ENCODE measurements around the gene NCCRP1. TPM values are rescaled to one million over a fixed set of nuclear protein-coding genes. Genes with fewer than 3 reads are reported as not detected.
"Not testable (repeated sequence)": the region's sequence is repeated elsewhere in the genome, so short reads cannot be mapped to it uniquely, and the experiment has no call there.

Gene NCCRP1
- total and polyA plus RNA-seq, 10 of the 15 experiments (the other 5 are each of a cell fraction or from before 2014, with no cell fraction given) = not detected

- TF ChIP-seq EED (IDR thresholded peaks at IDR 0.05; ENCODE audit: low read depth) (no peak), TAF1 (IDR thresholded peaks at IDR 0.05; ENCODE audit: borderline replicate concordance, low read depth, low read length) (no peak), EP300 (IDR thresholded peaks at IDR 0.05; ENCODE audit: borderline replicate concordance in 1 of 2, control insufficient read depth in 1 of 2, low read depth in 2 of 2, low read length in 2 of 2) (no peak), ZNF384 (IDR thresholded peaks at IDR 0.05; ENCODE audit: borderline replicate concordance, low read depth, low read length) (no peak), JUNB (IDR thresholded peaks at IDR 0.05) (no peak), ZNF274 (IDR thresholded peaks at IDR 0.05; ENCODE audit: insufficient read depth, insufficient read length) (no peak), HDAC2 (IDR thresholded peaks at IDR 0.05) (no peak), FOXM1 (IDR thresholded peaks at IDR 0.05; ENCODE audit: low read depth, low read length) (no peak), RAD51 (IDR thresholded peaks at IDR 0.05) (no peak)
These were observed 43.7 kb downstream of the NCCRP1 start (continued) for GRCh38 chr19:39240421-39240820.

- in situ Hi-C loops (cut with MboI); POLR2A ChIA-PET; H2AFZ ChIP-seq (ENCODE audit: control insufficient read depth, low read depth, low read length); H3K27ac ChIP-seq (ENCODE audit: control insufficient read depth, insufficient read depth); CTCF ChIA-PET; H3K36me3 ChIP-seq (ENCODE audit: control insufficient read depth in 2 of 2, insufficient read depth in 2 of 2, low read length in 1 of 2); H3K9ac ChIP-seq (ENCODE audit: control insufficient read depth, insufficient read depth, low read length); FAIRE-seq; intact Hi-C loops (cut with micrococcal nuclease; ENCODE audit: unreplicated experiment); H3K79me2 ChIP-seq (ENCODE audit: control insufficient read depth, insufficient read depth, low read length); DNase-seq (ENCODE audit: low read depth, low spot score); BruUV-seq (replicated peaks); H3K4me2 ChIP-seq (ENCODE audit: control insufficient read depth, insufficient read depth); ATAC-seq; H3K4me3 ChIP-seq; H3K4me1 ChIP-seq (ENCODE audit: control insufficient read depth, insufficient read depth, low read length); H3K27me3 ChIP-seq (replicated peaks in 1 of 2; ENCODE audit: control insufficient read depth in 2 of 2, insufficient read depth in 2 of 2, low read length in 1 of 2); H4K20me1 ChIP-seq (ENCODE audit: control insufficient read depth, insufficient read depth); H3K9me3 ChIP-seq (replicated peaks; ENCODE audit: control insufficient read depth, insufficient read depth, low read length); SMC1A ChIA-PET (ENCODE audit: uncharacterized antibody, unreplicated experiment); RAD21 ChIA-PET (ENCODE audit: unreplicated experiment): not testable (repeated sequence)
- WGBS (ENCODE audit: insufficient coverage, insufficient replicate concordance, low lambda C conversion rate, missing lambda C conversion rate) = 41% methylated on average over 11 of the region's 13 CpGs
These were observed 47.0 kb downstream of the NCCRP1 start for GRCh38 chr19:39243741-39244140.

GRCh38 chr19:39244410-39245100 lies 47.8 kb downstream of the NCCRP1 start, which contains the start of gene IFNL3:
IFNL3 (minus strand) TSS chr19:39245006; CDS start chr19:39244967, 39 bp downstream.
- H3K79me2 ChIP-seq (ENCODE audit: control insufficient read depth, insufficient read depth, low read length); H4K20me1 ChIP-seq (ENCODE audit: control insufficient read depth, insufficient read depth); SMC1A ChIA-PET (ENCODE audit: uncharacterized antibody, unreplicated experiment); in situ Hi-C loops (cut with MboI); POLR2A ChIA-PET; RAD21 ChIA-PET (ENCODE audit: unreplicated experiment); H3K27me3 ChIP-seq (replicated peaks in 1 of 2; ENCODE audit: control insufficient read depth in 2 of 2, insufficient read depth in 2 of 2, low read length in 1 of 2); BruUV-seq (replicated peaks); H3K4me1 ChIP-seq (ENCODE audit: control insufficient read depth, insufficient read depth, low read length); H2AFZ ChIP-seq (ENCODE audit: control insufficient read depth, low read depth, low read length); CTCF ChIA-PET; DNase-seq (ENCODE audit: low read depth, low spot score); ATAC-seq; H3K9ac ChIP-seq (ENCODE audit: control insufficient read depth, insufficient read depth, low read length); H3K4me2 ChIP-seq (ENCODE audit: control insufficient read depth, insufficient read depth); H3K36me3 ChIP-seq (ENCODE audit: control insufficient read depth in 2 of 2, insufficient read depth in 2 of 2, low read length in 1 of 2); H3K27ac ChIP-seq (ENCODE audit: control insufficient read depth, insufficient read depth); intact Hi-C loops (cut with micrococcal nuclease; ENCODE audit: unreplicated experiment); FAIRE-seq; H3K9me3 ChIP-seq (replicated peaks; ENCODE audit: control insufficient read depth, insufficient read depth, low read length); H3K4me3 ChIP-seq: not testable (repeated sequence)
- WGBS (ENCODE audit: insufficient coverage, insufficient replicate concordance, low lambda C conversion rate, missing lambda C conversion rate) = 81% methylated on average over 12 of the region's 12 CpGs

GRCh38 chr19:39245166-39245565 lies 48.4 kb downstream of the NCCRP1 start:
- H3K79me2 ChIP-seq (ENCODE audit: control insufficient read depth, insufficient read depth, low read length); DNase-seq (ENCODE audit: low read depth, low spot score); H2AFZ ChIP-seq (ENCODE audit: control insufficient read depth, low read depth, low read length); intact Hi-C loops (cut with micrococcal nuclease; ENCODE audit: unreplicated experiment); H3K9ac ChIP-seq (ENCODE audit: control insufficient read depth, insufficient read depth, low read length); H3K4me3 ChIP-seq; POLR2A ChIA-PET; H3K9me3 ChIP-seq (replicated peaks; ENCODE audit: control insufficient read depth, insufficient read depth, low read length); RAD21 ChIA-PET (ENCODE audit: unreplicated experiment); H4K20me1 ChIP-seq (ENCODE audit: control insufficient read depth, insufficient read depth); H3K27me3 ChIP-seq (replicated peaks in 1 of 2; ENCODE audit: control insufficient read depth in 2 of 2, insufficient read depth in 2 of 2, low read length in 1 of 2); SMC1A ChIA-PET (ENCODE audit: uncharacterized antibody, unreplicated experiment); H3K4me2 ChIP-seq (ENCODE audit: control insufficient read depth, insufficient read depth); H3K27ac ChIP-seq (ENCODE audit: control insufficient read depth, insufficient read depth); CTCF ChIA-PET; H3K4me1 ChIP-seq (ENCODE audit: control insufficient read depth, insufficient read depth, low read length); BruUV-seq (replicated peaks); in situ Hi-C loops (cut with MboI); H3K36me3 ChIP-seq (ENCODE audit: control insufficient read depth in 2 of 2, insufficient read depth in 2 of 2, low read length in 1 of 2): not testable (repeated sequence)
- WGBS (ENCODE audit: insufficient coverage, insufficient replicate concordance, low lambda C conversion rate, missing lambda C conversion rate) = no CpG with 5 or more reads among the region's 1 CpG
- FAIRE-seq (peak; percentile 80), ATAC-seq (peak; percentile 92)

All from GM12878 (cell line).